GM10266 (cell line): Measurements from ENCODE around the gene MFAP3.

Experiments
- DNase-seq: peaks from one replicate; pipeline ENCODE4 v3.0.0; 2012; ENCODE audit errors: extremely low spot score
- CTCF ChIP-seq: IDR thresholded peaks from 2 replicates; pipeline ENCODE4 v1.5.1; 2012; ENCODE audit warnings: mild to moderate bottlenecking, low read depth; ENCODE audit not compliant: control insufficient read depth, insufficient read depth; ENCODE audit errors: missing control alignments

The MFAP3 gene

GRCh38 chr5:154090656-154091055 lies 51.9 kb downstream of the MFAP3 start:
- no peak for DNase-seq
- no peak for TF ChIP-seq CTCF

DNA sequence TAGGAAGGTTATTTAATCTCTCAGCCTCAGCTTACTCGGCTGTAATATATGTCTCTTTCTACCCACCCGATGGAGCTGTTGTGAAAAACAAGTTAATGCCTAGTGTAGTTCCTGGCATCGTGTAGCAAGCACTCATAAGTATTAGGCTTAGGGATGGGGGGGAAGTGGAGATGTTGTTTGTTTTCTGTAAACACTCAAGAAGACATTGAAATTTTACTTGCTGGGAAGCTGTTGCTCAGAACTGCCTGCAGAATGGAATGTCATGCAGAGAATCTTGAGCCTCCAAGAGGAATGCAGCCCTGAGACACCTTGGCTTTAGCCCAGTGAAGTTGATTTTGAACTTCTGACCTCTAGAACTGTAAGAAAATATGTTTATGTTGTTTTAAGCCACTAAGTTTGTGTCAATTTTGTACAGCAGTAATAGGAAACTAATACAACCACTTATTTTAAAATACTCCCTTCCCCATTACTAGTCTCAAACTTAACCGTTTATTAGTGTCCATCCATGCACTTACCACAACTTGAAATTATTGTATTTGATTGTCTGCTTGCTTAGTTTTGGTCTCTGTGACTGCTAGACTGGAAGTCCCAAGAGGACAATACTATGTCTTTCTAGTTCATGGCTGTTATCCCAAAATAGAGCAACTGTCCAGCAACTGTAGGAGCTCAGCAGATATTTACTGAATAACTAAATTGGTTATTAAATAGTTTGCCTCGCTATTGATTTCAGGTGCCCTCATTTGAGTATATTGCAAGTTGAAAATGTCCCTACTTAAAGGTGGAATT lies 53.8 kb downstream of the MFAP3 start:
- no peak for TF ChIP-seq CTCF
- DNase-seq: no peak

- TF ChIP-seq CTCF: no peak
- no peak for DNase-seq
Observed at GRCh38 chr5:154093142-154093532, 54.4 kb downstream of the MFAP3 start.

DNA sequence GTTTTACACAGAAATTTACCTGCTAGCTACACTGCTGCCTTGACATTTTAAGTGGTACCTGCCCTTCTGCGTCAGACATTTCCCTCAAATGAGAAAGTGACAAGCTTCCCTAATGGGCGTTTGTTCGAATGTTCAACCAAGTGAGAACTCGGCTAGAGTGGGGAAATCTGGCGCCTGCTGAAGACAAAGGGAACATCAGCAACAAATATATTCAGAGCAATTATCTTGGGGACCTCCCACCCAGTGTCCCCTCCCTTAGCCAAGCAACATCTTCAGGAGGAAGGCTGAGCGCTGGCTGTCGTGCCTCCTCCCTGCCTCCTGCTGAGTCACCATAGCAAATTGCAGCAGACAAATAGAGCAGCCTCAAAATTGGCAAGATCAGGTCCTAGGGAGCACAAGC lies 57.1 kb downstream of the MFAP3 start:
- DNase-seq: no peak
- TF ChIP-seq CTCF: no peak

- TF ChIP-seq CTCF: no peak
- no peak for DNase-seq
Observed at GRCh38 chr5:154097031-154097430, 58.3 kb downstream of the MFAP3 start.

DNA sequence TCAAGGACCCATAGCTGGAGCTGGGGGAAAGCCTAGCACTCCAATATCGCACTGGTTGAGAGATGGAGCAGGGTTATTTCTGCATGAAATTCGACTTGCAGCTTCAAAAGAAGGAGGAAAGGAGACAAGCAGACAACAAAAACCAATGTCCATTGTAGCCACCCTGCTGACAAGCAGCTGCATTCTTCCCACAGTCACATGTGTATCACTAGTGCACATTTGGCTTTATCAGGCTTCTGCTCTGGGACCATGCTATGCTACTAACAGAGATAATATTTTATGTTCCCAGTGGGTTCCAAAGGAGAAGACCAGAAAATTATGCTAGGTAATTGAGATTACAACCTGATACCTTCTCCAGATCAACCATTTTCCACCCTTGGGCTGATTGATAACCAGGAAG lies 59.7 kb downstream of the MFAP3 start:
- no peak for DNase-seq
- TF ChIP-seq CTCF: no peak

DNA sequence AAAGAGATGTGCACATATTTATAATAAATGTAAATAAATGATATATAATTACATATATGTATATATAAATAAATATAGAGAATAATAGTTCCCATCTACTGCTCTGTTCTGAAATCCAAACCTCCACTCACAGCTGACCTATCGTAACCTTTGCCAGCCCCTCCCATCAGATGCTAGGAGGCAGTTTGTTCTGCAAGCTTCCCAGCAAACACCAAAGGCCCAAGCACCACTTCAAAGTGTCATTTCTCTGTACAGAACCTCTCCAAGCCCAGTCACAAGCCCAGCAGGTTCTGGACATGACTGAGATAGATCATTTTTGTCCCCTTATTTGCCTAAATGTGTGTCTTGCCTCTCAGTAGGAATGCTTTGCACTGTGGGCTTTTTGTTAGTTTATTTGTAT lies 62.4 kb downstream of the MFAP3 start:
- DNase-seq: no peak

More for the DNA sequence above, 62.4 kb downstream of the MFAP3 start:
- no peak for TF ChIP-seq CTCF
